CD4-positive, alpha-beta T cell treated with Interleukin-4 for 4 hours (primary cell): Measurements from ENCODE around the gene PSMC3.

Source experiments
- DNase-seq: peaks from one replicate; pipeline ENCODE4 v3.0.0-alpha.2; 2020

PSMC3 gene

GRCh38 chr11:47411884-47412746 is 14.1 kb downstream of the PSMC3 start:
- no peak for DNase-seq

- DNase-seq: no peak
These were observed 15.6 kb downstream of the PSMC3 start for GRCh38 chr11:47410370-47411264.

- DNase-seq: no peak
These were observed 16.5 kb downstream of the PSMC3 start for GRCh38 chr11:47409440-47410369.

DNA sequence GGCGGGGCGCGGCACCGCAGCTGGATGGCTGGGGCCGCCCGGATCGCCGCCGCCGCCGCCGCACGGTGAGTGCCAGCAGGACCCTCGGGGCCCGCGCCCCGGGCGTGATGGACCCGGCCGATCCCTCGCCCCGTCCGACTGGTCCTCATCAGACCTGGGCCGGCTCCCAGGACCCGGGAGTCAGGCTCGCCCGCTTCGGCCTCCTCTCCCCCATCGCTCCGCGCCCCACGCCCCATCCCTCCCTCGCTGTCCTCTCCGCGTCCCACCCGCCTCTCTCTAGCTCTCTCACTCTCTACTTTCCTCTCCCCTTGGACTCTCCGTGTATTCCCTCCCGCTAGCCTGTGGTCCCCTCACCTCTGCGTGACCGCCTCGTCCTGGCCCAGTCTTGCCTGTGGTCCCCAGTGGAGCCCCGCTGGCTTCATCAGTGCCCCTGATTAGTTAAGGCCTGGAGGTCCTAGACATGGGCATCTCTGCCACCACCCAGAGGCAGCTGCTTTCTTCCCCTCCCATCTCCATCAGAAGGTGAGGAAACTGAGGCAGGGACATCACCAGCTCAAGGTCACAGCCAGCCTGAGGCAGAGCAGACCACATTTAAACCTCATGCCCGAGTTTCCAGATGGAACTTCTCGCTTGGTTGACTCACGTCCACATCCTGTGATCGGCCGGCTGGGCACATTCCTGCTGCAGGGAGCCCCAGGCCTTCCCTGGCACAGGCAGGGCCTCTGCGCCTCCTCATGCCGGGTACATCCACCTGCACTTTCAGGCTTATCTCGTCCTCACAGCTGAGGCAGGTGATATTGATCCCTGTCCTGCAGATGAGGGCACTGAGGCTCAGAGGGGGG is 17.4 kb downstream of the PSMC3 start:
- no peak for DNase-seq

DNA sequence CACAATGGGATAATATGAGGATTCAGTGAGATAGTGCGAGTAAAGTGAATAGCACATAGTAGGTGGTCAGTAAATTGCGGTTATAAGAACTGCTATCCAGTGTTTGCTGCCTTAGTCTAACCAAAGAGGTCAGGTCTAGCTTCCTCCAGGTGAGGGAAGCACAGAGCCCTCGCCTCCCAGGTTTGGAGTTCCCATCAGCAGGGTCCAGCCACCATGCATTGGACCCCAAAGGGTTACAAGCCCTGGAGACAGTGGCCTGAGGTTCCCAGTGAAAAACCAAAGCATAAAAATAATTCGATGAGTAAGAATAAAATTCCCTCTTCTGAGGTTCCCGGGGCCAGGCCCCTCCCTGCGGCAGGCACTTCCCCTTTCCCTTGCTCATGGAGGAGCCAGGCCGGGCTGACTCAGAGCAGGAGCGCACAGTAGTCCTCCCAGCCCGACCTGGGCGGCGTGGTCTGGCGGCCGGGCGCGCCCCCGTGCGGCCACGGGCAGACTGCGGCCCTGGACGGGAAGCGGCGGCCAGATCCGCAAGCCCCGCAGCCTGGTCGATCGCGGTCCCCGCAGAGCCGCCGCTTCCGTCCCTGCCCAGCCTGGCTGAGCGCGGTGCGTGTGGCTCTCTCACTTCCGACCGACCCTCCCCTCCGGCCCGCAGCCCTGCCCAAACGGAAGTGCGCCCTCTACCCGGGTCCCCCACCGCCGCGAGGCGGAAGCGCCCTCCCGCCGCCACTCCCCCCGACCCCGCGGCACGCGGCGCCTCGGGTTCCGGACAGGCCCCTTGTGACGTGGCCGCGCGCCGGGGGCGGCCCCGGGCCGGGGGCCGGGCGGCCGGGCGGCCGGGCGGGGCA is 18.3 kb downstream of the PSMC3 start, which contains the start of gene SLC39A13:
Gene SLC39A13, plus strand, starts transcription at position 845 of the 845 bp plus-strand sequence. CDS start 1,505 bp downstream, outside the sequence.
- DNase-seq: peak; percentile 91

GRCh38 chr11:47406896-47407745 is 19.1 kb downstream of the PSMC3 start:
- no peak for DNase-seq

DNA sequence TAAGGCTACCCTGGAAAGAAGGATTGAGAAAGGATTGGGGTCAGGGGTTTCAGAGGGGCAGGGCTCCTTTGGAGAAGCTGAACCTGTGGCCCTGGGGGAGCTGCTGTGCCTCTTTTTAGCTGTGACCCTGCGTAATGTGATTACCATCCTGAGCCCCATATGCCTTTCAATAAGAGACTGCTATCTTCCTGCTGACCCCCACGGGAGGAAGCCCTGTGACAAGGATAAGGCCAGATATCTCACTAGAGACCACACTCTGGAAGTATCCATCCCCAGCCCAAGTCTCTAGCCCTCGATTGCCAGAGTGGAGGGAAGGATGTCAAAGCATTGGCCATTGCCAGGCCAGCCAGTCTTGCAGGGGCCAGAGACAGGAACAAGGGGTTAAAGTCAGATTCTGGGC is 22.7 kb downstream of the PSMC3 start:
- DNase-seq: no peak

GRCh38 chr11:47403135-47403534 is 23.1 kb downstream of the PSMC3 start:
- no peak for DNase-seq

GRCh38 chr11:47400768-47401279 is 25.4 kb downstream of the PSMC3 start:
- DNase-seq: no peak

GRCh38 chr11:47399860-47400767 is 26.1 kb downstream of the PSMC3 start:
- DNase-seq: no peak

GRCh38 chr11:47398551-47398950 is 27.7 kb downstream of the PSMC3 start:
- DNase-seq: no peak

DNA sequence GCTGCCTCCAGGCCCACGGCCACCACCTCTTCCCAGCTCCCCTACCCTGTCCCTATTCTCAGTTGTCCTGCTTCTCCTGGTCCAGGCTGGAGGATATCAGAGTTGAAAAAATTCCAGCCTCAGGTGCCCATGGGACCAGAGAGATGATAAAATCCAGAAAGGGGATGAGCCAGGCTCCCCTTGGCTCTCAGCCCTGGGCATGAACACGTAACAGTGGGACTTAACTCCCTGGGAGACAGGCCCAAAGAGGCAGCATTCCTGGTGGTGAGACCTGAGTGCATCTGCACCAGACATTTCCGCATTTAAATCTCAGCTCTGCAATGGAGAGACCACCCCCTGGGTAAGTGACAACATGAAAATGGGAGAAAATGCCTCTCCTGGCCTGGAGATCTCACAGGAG is 28.2 kb downstream of the PSMC3 start:
- no peak for DNase-seq

DNA sequence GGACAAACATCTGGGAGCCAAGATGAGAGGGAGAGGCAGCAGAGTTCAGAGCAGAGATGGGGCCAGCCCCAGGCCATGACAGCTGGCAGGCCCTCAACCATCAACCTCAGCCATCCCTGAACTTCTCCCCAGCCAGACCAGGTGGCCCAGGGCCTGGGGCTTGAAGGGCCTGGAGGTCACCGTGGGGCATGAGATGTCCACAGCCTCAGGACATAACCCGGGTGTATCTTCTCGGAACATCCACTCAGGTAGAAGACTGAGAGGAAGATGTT is 30.3 kb downstream of the PSMC3 start:
- no peak for DNase-seq

- no peak for DNase-seq
These were observed 30.8 kb downstream of the PSMC3 start for GRCh38 chr11:47395223-47396048.

DNA sequence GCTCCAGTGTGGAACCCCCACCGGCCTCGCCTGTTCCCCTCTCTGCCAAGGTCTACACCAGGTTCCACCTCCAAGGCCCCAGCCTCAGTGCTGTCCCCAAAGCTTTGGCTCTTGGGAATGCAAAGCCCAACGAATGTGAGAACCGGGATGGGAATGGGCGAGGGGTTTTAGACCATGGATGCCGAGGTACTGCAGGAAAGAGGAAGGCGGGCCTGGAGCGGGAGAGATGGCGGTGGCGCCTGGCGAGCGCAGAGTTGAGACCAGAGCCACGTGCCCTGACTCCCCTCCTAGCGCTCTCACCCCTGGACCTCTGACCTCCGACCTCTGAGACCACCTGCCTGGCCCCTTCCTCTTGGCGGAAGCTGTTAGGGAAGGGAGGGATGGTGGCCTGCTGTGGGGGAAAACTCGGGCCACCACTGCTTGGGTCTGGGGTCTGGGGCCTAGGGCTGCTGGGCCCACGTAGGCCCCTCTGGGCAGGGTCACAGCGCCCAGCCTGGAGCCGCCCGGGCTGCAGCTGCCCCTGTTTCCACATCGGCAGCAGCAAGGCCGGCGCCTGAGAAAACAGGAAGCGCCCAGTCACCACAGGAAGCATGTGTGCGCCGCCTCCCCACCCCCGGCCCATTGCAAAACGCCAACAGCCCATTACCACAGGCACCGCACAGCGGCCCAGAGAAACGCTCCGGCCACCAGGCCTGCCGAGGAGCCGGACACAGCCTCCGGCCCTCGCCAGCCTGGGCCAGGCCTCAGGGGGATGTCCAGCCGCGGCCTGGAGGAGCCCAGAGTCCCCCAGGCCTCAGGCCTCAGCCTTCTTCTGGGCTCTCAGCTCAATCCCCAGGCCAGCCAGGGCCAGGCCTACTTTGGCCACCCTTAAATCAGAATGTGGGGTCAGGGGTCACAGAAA is 31.7 kb downstream of the PSMC3 start:
- peak; percentile 70 for DNase-seq

- no peak for DNase-seq
These were observed 32.3 kb downstream of the PSMC3 start for GRCh38 chr11:47394050-47394321.
